ENCODE measurements around the gene NR3C2.
"Not testable (repeated sequence)": the region's sequence is repeated elsewhere in the genome, so short reads cannot be mapped to it uniquely, and the experiment has no call there.

Gene NR3C2

GRCh38 chr4:148323316-148323715, 118.9 kb downstream of the NR3C2 start:
- H3K27ac Mint-ChIP-seq, H3K4me3 Mint-ChIP-seq, H3K27me3 Mint-ChIP-seq, H3K9me3 Mint-ChIP-seq, H3K36me3 Mint-ChIP-seq: not testable (repeated sequence)
- H3K4me1 Mint-ChIP-seq, result peaks cover 22% of the 10 kb centered on the region

DNA sequence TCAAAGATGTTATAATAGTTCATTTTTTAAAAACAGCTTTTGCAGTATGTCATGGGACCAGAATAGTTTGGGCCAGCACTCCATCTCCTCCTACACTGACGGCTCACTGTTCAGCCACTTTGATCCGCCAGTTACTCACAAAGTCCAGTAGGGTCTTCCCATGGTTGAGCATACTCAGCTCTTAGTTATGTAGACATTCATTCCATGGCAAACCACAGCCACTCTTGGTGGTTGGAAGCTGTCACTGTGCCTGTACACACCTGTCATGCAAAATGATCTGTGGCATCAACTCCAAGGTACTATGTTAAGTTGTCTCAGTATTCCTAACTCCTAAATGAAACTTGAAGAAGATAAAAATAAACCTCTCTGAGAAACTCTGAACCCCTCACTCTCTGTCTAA, 127.2 kb downstream of the NR3C2 start:
- H3K27me3 Mint-ChIP-seq, result no peaks in the 10 kb centered on the region
- no peak overlapping the region for H3K4me3 Mint-ChIP-seq
- peaks cover 27% of the 10 kb centered on the region for H3K4me1 Mint-ChIP-seq
- no peaks in the 10 kb centered on the region for H3K36me3 Mint-ChIP-seq
- no peaks in the 10 kb centered on the region for H3K9me3 Mint-ChIP-seq
- H3K27ac Mint-ChIP-seq, result peak overlapping the region; percentile 31

DNA sequence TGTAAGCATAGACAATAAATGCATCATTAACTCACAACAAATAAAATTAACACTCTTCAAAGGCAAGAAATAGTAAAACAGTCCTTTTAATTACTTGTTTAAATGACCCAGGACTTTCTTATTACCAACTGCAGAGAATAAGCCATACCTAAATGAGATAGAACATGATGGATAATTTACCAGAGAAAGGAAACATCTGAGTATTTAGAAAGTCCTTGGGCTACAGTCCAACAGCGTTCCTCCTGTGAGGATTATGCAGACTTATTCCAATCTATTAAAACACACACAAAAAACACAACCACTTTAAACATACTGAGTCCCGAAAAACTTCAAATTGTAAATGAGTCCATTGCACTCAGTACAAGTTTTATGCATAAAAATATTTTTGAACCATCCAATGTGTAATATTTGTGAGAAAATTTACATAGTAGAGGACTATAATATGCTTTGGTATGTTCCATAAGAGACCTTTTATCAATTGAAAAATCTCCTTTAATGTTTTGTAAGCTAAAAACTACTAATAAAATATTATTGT, 129.2 kb downstream of the NR3C2 start:
- H3K27ac Mint-ChIP-seq, result no peak overlapping the region
- H3K4me3 Mint-ChIP-seq, result no peak overlapping the region
- H3K4me1 Mint-ChIP-seq, result peaks cover 32% of the 10 kb centered on the region
- no peaks in the 10 kb centered on the region for H3K27me3 Mint-ChIP-seq
- no peaks in the 10 kb centered on the region for H3K36me3 Mint-ChIP-seq
- no peaks in the 10 kb centered on the region for H3K9me3 Mint-ChIP-seq

GRCh38 chr4:148311526-148311925, 130.7 kb downstream of the NR3C2 start:
- H3K9me3 Mint-ChIP-seq, result no peaks in the 10 kb centered on the region
- H3K27me3 Mint-ChIP-seq, result no peaks in the 10 kb centered on the region
- peaks cover 34% of the 10 kb centered on the region for H3K4me1 Mint-ChIP-seq
- H3K4me3 Mint-ChIP-seq, result no peak overlapping the region
- H3K27ac Mint-ChIP-seq, result no peak overlapping the region
- H3K36me3 Mint-ChIP-seq, result no peaks in the 10 kb centered on the region

DNA sequence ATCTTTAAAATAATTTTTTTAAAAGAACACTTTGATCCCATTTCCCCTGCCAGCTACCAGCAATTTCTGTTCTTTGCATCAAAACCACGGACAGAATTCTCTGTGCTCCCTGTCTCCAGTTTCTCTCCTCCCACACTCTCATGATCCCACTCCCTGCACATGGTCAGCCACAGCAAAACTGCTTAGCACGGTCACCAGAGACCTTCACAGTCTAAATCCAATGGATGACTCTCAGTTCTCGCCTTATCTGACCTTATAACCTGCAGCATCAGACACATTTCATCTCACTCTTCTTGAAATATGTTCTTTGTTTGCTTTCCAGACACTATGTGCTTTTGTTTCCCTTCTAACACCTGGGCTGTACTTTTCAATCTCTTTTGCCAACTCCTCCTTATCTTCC, 131.5 kb downstream of the NR3C2 start:
- no peaks in the 10 kb centered on the region for H3K27me3 Mint-ChIP-seq
- H3K36me3 Mint-ChIP-seq, result peaks cover 3% of the 10 kb centered on the region
- H3K27ac Mint-ChIP-seq, result no peak overlapping the region
- peaks cover 38% of the 10 kb centered on the region for H3K4me1 Mint-ChIP-seq
- no peaks in the 10 kb centered on the region for H3K9me3 Mint-ChIP-seq
- H3K4me3 Mint-ChIP-seq, result no peak overlapping the region

DNA sequence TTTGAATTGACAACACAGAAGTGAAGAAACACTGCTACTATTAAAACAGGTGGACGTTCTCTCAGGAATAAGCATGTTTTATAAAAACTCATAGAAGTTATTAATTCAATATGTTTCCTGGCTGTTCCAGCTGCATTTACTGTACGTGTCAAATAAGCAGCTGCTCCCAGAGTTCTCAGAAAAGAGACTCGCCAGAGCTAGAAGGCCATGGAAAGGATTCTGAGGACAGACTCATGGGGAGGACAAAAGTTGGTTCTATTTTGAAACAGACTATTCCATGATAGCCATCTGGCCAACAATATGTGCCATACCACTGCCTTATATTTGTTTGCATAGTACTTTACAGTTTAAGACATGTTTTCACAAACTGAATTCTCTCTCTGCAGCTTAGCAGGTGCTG, 136.5 kb downstream of the NR3C2 start:
- H3K4me1 Mint-ChIP-seq, result peaks cover 14% of the 10 kb centered on the region
- no peaks in the 10 kb centered on the region for H3K9me3 Mint-ChIP-seq
- no peak overlapping the region for H3K4me3 Mint-ChIP-seq
- no peak overlapping the region for H3K27ac Mint-ChIP-seq
- H3K27me3 Mint-ChIP-seq, result no peaks in the 10 kb centered on the region
- H3K36me3 Mint-ChIP-seq, result peaks cover 15% of the 10 kb centered on the region

DNA sequence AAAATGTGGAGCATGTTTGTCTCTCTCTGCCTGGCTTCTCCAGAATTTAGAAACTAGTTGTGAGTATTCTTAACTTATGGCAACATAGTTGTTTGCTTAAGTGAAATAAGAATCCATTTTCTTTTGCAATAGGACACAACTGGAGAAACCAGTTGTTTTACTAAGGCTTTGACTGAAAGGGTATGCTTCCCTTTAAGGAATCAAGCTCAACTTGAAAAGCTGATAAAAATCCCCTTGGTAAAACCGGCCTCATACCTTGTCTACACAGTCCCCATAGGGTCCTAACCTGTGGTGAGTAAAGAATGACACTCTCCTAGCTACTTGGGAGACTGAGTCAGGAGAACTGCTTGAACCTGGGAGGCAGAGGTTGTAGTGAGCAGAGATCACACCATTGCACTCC, 139.8 kb downstream of the NR3C2 start:
- H3K36me3 Mint-ChIP-seq, result peaks cover 23% of the 10 kb centered on the region
- peaks cover 13% of the 10 kb centered on the region for H3K4me1 Mint-ChIP-seq
- H3K9me3 Mint-ChIP-seq, result no peaks in the 10 kb centered on the region
- no peak overlapping the region for H3K27ac Mint-ChIP-seq
- H3K27me3 Mint-ChIP-seq, result no peaks in the 10 kb centered on the region
- H3K4me3 Mint-ChIP-seq, result no peak overlapping the region

- Mint-ChIP-seq H3K27me3 (no peaks in the 10 kb centered on the region), H3K4me3 (no peak overlapping the region), H3K9me3 (no peaks in the 10 kb centered on the region), H3K4me1 (peaks cover 18% of the 10 kb centered on the region), H3K27ac (no peak overlapping the region), H3K36me3 (peaks cover 22% of the 10 kb centered on the region)
These were observed 141.3 kb downstream of the NR3C2 start for GRCh38 chr4:148300877-148301276.

GRCh38 chr4:148299337-148299736, 142.9 kb downstream of the NR3C2 start:
- H3K9me3 Mint-ChIP-seq, result no peaks in the 10 kb centered on the region
- no peaks in the 10 kb centered on the region for H3K27me3 Mint-ChIP-seq
- H3K36me3 Mint-ChIP-seq, result peaks cover 19% of the 10 kb centered on the region
- no peak overlapping the region for H3K27ac Mint-ChIP-seq
- peaks cover 26% of the 10 kb centered on the region for H3K4me1 Mint-ChIP-seq
- no peak overlapping the region for H3K4me3 Mint-ChIP-seq

- no peaks in the 10 kb centered on the region for H3K27me3 Mint-ChIP-seq
- H3K27ac Mint-ChIP-seq, result no peak overlapping the region
- peaks cover 14% of the 10 kb centered on the region for H3K36me3 Mint-ChIP-seq
- H3K4me3 Mint-ChIP-seq, result no peak overlapping the region
- H3K4me1 Mint-ChIP-seq, result peaks cover 43% of the 10 kb centered on the region
- no peaks in the 10 kb centered on the region for H3K9me3 Mint-ChIP-seq
These were observed 145.7 kb downstream of the NR3C2 start for GRCh38 chr4:148296498-148296897.

GRCh38 chr4:148295642-148296041, 146.6 kb downstream of the NR3C2 start:
- Mint-ChIP-seq H3K4me3 (no peak overlapping the region), H3K9me3 (no peaks in the 10 kb centered on the region), H3K4me1 (peaks cover 51% of the 10 kb centered on the region), H3K36me3 (peaks cover 10% of the 10 kb centered on the region), H3K27me3 (no peaks in the 10 kb centered on the region), H3K27ac (no peak overlapping the region)

- no peak overlapping the region for H3K4me3 Mint-ChIP-seq
- peaks cover 61% of the 10 kb centered on the region for H3K4me1 Mint-ChIP-seq
- H3K9me3 Mint-ChIP-seq, result no peaks in the 10 kb centered on the region
- H3K27ac Mint-ChIP-seq, result no peak overlapping the region
- peaks cover 8% of the 10 kb centered on the region for H3K36me3 Mint-ChIP-seq
- no peaks in the 10 kb centered on the region for H3K27me3 Mint-ChIP-seq
These were observed 148.6 kb downstream of the NR3C2 start for GRCh38 chr4:148293571-148293970.

DNA sequence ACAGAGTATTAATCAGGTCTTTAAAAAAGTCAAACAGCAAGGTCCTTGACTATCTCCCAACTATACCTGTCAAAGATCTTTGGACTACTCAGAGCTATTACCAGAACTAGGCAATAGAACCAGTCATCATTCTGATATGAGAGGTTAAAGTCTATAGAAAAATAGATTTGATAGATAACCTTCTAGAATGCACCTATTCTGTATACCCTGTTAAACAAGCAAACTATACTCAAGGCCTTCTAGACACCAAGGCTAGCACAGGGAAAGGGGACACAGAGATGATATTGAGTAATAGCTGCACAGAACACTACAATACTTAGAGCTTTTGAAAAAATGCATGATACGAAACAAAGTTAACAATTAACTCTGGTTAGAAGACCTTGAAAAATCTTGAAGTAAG, 149.5 kb downstream of the NR3C2 start:
- no peaks in the 10 kb centered on the region for H3K27me3 Mint-ChIP-seq
- no peak overlapping the region for H3K4me3 Mint-ChIP-seq
- peaks cover 3% of the 10 kb centered on the region for H3K36me3 Mint-ChIP-seq
- H3K4me1 Mint-ChIP-seq, result peaks cover 61% of the 10 kb centered on the region
- no peak overlapping the region for H3K27ac Mint-ChIP-seq
- no peaks in the 10 kb centered on the region for H3K9me3 Mint-ChIP-seq

- H3K4me3 Mint-ChIP-seq, result no peak overlapping the region
- no peak overlapping the region for H3K27ac Mint-ChIP-seq
- no peaks in the 10 kb centered on the region for H3K27me3 Mint-ChIP-seq
- no peaks in the 10 kb centered on the region for H3K9me3 Mint-ChIP-seq
- peaks cover 1% of the 10 kb centered on the region for H3K36me3 Mint-ChIP-seq
- H3K4me1 Mint-ChIP-seq, result peaks cover 64% of the 10 kb centered on the region
These were observed 152.5 kb downstream of the NR3C2 start for GRCh38 chr4:148289740-148290139.

DNA sequence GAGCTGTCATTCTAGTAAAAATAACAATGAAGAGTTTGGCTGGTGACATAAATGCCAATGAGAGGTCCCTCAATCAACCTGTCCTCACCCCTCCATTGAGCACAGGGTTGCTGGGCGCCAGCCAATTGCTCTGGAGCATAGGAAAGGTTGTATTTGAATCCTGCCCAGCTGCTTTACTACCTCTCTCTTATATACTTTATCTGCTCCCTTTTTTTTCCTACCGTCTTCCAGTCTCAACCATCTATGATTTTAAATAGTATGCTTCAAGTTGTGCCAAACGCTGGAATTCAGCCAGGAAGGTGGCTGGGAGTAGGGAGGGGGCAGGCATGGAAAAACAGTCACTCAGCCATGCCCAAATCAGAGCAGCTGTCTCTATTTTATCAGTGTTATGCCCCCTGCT, 153.8 kb downstream of the NR3C2 start:
- Mint-ChIP-seq H3K27ac (no peak overlapping the region), H3K4me1 (peaks cover 66% of the 10 kb centered on the region), H3K27me3 (no peaks in the 10 kb centered on the region), H3K36me3 (peaks cover 1% of the 10 kb centered on the region), H3K9me3 (no peaks in the 10 kb centered on the region), H3K4me3 (no peak overlapping the region)

GRCh38 chr4:148287111-148287510, 155.1 kb downstream of the NR3C2 start:
- Mint-ChIP-seq H3K4me3 (no peak overlapping the region), H3K27me3 (no peaks in the 10 kb centered on the region), H3K27ac (no peak overlapping the region), H3K9me3 (no peaks in the 10 kb centered on the region), H3K4me1 (peaks cover 62% of the 10 kb centered on the region), H3K36me3 (peaks cover 1% of the 10 kb centered on the region)

- Mint-ChIP-seq H3K27me3 (no peaks in the 10 kb centered on the region), H3K4me3 (no peak overlapping the region)
These were observed 156.2 kb downstream of the NR3C2 start for GRCh38 chr4:148286012-148286411.

More at GRCh38 chr4:148286012-148286411, 156.2 kb downstream of the NR3C2 start:
- peaks cover 4% of the 10 kb centered on the region for H3K36me3 Mint-ChIP-seq
- H3K4me1 Mint-ChIP-seq, result peaks cover 59% of the 10 kb centered on the region
- H3K9me3 Mint-ChIP-seq, result no peaks in the 10 kb centered on the region
- H3K27ac Mint-ChIP-seq, result no peak overlapping the region

Measured in activated naive CD4-positive, alpha-beta T cell treated with anti-CD3 and anti-CD28 coated beads, Interleukin-2, amount 50 U/mL, for 24 hours (primary cell).